Activated CD8-positive, alpha-beta memory T cell treated with anti-CD3 and anti-CD28 coated beads for 1 hour (primary cell): ENCODE measurements around the gene SATL1.
"Not testable (repeated sequence)": the region's sequence is repeated elsewhere in the genome, so short reads cannot be mapped to it uniquely, and the experiment has no call there.

Source experiments
- DNase-seq, 2 donors: peaks; one replicate each; pipeline ENCODE4 v3.0.0-alpha.2; 2020; ENCODE audit warnings: low read depth in 1 of 2; ENCODE audit errors: extremely low read depth in 1 of 2

SATL1 gene

DNA sequence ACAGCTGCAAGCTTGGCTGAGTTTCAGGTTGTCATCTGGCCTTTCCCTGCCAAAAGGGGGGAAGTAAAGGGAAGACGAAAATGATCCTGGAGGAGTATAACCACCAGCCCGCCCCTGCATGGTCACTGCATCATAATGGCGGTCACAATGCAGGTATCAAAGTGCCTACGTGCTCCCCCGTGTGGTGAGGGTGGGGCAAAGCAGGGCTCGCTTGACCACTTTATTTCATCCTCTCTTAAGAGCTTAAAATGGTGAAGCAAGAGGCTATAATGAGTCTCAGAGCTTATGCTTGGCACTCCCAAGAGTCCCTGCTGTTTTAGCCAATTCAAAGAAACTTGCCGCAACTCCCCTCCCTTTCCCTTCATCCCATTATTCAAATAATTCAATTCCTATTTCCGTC, 134.3 kb downstream of the SATL1 start:
- no peak for DNase-seq

DNA sequence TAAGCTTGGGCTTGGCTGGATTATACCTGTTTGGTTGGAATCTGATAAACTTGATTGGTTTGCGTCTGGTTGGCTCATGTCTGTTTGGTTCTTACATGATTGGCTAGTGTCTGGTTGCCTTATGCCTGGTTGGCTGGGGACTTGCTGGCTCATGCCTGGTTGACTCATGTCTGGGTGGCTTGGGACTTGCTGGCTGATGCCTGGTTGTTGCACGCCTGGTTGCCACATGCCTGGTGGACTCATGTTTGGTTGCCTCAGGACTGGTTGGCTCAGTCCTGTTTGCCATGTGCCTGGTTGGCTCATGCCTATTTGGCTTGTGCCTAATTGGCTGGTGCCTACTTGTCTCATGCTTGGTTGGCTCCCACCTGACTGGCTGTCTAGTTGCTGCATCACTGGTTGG, 135.4 kb downstream of the SATL1 start:
- DNase-seq: no peak

DNA sequence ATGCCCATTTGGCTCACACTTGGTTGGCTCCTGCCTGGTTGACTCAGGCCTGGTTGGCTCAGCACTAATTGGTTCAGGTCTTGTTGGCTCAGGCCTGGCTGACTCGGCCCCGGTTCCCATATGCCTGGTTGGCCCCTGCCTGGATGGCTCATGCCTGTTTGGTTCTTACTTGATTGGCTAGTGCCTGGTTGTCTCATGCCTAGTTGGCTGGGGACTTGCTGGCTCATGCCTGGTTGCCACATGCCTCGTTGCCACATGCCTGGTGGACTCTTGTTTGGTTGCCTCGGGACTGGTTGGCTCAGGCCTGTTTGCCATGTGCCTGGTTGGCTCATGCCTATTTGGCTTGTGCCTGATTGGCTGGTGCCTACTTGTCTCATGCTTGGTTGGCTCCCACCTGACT, 136.2 kb downstream of the SATL1 start:
- no peak for DNase-seq

DNA sequence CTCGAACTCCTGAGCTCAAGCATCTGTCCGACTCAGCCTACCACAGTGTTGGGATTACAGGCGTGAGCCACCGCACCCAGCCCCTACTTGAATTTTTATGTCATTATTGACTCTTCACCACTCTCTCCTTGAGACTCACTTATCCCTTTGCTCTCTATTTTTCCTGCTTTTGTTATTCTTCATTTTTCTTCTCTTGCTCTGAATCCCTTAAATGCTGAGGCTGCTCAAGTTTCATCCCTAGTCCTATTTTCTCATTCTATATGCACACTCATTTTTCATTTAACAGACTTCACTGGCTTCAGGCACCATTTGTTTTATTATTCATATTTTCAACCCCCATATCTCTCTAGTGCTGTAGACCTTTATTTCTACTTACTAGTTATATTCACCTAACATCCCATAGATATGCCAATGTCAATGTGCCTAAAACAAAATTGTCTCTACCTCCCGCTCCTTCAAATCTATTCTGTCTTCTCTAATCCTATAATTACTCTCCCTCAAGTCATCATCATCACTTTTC, 154.2 kb downstream of the SATL1 start:
- DNase-seq: no peak

DNA sequence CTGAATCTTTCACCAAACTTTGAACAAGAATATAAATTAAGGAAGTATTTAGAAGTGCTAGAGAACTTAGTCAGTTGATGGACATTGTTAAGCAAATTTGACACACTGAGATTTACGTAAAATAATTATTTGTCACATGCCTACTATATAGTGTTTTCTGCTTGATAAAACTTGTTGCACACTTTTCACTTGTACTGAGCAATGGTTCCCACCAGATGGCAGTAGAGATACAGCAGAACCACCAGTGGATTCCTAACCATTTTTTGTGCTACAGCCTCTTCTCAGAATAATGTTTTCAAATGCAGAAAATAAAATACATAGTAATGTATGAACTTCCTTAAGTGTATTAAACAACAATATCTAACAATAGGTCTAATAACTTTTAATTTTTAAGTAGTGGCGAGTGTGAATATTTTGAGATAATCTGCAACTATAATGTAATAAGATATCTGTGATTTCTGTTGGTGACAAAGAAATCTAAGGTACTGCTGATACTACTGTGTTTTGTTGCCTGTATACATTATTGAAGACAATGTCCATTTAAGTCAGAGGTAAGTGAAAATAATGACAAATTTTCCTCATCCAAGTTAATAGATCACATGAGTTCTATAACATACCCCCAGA, 158.7 kb downstream of the SATL1 start:
- DNase-seq: no peak

DNA sequence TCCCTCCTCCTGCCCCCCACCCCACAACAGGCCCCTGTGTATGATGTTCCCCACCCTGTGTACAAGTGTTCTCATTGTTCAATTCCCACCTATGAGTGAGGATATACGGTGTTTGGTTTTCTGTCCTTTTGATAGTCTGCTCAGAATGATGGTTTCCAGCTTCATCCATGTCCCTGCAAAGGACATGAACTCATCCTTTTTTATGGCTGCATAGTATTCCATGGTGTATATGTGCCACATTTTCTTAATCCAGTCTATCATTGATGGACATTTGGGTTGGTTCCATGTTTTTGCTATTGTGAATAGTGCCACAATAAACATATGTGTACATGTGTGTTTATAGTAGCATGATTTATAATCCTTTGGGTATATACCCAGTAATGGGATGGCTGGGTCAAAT, 166.3 kb downstream of the SATL1 start:
- DNase-seq: not testable (repeated sequence)

DNA sequence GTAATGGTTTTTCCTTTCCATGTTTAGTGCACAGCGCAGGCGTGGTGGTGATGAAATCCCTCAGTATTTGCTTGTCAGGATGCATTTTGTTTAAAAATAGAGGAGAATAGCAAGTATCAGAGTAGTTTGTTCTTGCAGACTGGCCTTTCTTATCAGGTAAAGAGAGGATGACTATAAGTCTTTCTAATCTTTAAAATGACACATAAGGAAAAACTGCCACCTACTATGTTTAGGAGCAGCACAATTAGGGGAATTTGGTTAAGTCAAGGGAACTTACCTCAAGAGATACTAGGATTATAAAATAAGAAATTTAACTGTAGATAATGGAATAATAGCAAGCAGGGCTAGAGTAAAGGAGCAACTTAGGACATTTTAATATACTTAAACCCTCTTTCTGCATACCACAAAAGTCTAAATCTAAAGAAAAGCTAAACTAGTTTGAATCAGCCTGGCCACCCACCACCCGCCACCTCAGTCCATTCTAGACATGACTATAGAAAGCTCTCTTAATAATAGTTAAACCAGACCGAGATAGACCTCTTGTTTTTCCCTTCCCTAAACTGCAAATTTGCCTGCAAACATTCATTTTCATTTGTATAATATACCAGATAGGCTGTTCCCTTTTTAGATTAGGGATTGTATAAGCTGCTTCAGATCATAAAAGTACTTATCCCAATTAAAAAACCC, 177.9 kb downstream of the SATL1 start:
- no peak for DNase-seq

DNA sequence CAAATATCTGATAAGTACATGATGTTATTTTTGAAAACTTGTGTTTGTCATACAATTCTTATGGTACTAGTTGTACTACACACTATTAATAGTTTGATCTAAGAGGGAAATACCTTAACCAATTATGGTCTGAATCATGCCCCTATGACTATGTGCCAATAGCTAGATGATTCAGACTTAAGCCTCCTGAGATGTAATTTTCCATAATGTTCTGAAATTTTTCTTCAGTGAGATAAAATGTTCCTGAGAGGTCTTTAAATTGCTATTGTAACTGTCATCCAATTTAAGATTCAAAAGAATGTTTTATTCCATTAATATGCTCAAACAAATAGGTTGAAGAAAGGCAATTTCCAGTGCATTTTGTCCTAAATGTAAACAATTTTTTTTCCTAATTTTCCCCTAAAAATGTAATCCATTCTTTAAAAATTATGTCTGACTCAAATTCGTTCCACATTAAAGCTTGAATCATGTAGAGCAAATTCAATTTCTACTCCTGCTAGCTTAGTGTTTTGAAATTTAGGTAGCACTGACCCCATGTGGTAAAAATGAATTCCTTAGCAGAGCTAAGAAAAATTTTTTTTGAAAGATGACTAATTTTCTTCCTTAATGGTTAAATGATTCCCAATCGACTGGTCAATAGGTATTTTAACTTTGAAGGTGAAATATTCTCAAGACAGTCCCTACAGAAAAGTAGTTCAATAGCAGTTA, 190.8 kb downstream of the SATL1 start:
- DNase-seq: no peak

DNA sequence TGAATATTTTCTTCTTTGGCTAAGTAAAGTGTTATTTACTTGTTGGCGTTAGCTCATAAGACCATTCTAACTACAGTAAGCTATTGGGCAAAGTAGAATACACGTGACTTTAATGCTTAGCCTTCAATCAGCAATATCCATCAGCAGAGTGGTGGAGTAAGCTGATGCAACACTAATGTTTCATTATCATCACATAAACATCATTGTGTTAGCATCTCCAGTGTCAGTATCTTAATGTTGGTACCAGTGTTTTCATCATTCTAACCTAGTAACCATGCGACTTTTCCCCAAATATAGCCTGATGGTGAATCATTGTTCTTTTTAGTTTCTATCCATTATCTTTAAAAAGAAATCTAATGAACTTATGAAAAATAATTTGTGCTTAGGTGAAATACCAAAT, 191.4 kb downstream of the SATL1 start:
- DNase-seq: no peak

DNA sequence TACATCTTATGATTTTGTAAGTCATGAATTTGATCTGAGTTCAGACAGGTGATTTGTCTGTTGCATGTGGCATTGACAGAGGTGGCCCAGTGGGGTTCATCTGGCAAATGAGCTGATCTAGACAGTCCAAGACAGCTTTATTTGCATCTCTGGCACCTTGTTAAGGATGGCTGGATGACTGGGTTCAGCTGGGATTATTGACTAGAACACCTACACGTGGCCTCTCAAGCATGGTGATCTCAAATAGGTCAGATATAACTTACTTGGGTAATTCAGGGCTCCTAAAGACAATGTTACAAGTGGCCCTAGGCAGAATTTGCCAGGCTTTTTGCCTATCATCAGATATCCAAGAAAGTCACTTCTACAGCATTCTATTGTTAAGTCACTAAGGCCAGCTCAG, 192.0 kb downstream of the SATL1 start:
- DNase-seq: no peak
